Mesothelial cell of epicardium (in vitro differentiated cells): Measurements from ENCODE around the gene PYROXD2. TPM values are rescaled to one million over a fixed set of nuclear protein-coding genes. Genes with fewer than 3 reads are reported as not detected.

Source experiments
- DNase-seq, 2 experiments: peaks; one replicate each; pipeline ENCODE4 v3.0.0; 2021; ENCODE audit warnings: low spot score in 2 of 2; ENCODE audit not compliant: unreplicated experiment in 2 of 2
- H3K27ac Mint-ChIP-seq: 2 replicates; pipeline ENCODE4 v1.8.0; 2021; ENCODE audit warnings: mixed read lengths
- H3K27me3 Mint-ChIP-seq: 2 replicates; pipeline ENCODE4 v1.8.0; 2021; ENCODE audit warnings: low read depth, mixed read lengths
- H3K36me3 Mint-ChIP-seq: 2 replicates; pipeline ENCODE4 v1.8.0; 2021; ENCODE audit warnings: mixed read lengths
- H3K4me1 Mint-ChIP-seq: 2 replicates; pipeline ENCODE4 v1.8.0; 2021; ENCODE audit warnings: mixed read lengths
- H3K4me3 Mint-ChIP-seq: 2 replicates; pipeline ENCODE4 v1.8.0; 2021; ENCODE audit warnings: mild to moderate bottlenecking, moderate library complexity, mixed read lengths
- H3K9me3 Mint-ChIP-seq: 2 replicates; pipeline ENCODE4 v1.8.0; 2021; ENCODE audit warnings: mixed read lengths
- total RNA-seq: library from RNA; stranded (reverse); gene quantifications from 3 replicates; pipeline ENCODE4 v1.2.1, GENCODE V29; 2021
- TF ChIP-seq, protein P1 (sequence below): fragments of 200-600 bp; sonication (generic); IDR thresholded peaks from one replicate; pipeline ENCODE4 v1.5.0; 2021; ENCODE audit warnings: antibody characterized with exemption; ENCODE audit not compliant: unreplicated experiment

The PYROXD2 gene
- total RNA-seq, 1 donor from 2014 or later, result 31.9 TPM

DNA sequence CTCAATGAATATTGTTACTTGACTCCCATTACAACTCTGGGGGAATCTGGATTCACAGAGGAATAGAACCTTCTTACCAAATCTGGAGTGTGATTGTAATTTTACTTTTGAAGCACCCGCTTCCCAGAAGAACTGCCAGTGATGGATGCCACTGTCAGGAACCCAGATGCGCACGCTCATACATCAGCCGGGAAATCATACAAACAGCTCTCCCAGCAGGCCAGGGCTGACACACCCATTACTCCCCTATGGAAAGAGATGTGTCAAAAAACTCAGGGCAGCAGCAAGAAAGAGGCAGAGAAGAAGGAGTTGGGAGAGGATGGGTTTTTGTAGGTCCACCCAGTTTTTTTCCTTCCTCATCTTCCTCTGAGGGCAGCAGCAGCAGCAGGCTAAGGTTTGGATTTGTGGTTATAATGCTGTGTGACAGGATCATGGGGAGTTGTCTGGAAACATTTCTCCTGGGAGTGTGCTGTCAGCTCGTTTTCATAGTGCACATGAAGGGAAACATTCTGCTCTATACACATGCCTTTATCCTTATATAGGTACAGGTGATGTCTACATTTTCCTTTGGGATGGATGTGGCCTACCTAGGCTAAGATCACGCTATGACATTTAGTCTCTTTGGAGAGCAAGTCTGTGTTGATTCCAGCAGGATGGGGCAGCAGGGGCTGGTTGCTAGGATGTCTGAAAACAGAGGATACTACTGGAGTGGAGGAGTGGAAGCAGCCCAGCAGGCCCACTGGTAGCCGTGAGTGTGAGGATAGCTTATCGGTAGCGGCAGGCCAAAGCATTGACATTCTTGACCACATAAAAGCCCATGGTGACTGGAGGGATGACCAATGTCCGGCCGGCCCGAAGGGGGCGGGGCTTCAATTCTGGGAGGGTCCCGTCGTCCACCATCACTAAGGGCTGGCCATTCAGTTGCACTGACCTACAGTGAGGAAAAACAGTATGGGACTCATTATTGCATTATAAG is 44.1 kb upstream of the PYROXD2 start:
- no peak for DNase-seq
- Mint-ChIP-seq H3K9me3 (no peaks in the 10 kb centered on the region), H3K4me1 (peaks cover 27% of the 10 kb centered on the region), H3K4me3 (no peak overlapping the region), H3K27me3 (peaks cover 6% of the 10 kb centered on the region), H3K27ac (no peak overlapping the region), H3K36me3 (no peaks in the 10 kb centered on the region)
- TF ChIP-seq, protein P1, sequence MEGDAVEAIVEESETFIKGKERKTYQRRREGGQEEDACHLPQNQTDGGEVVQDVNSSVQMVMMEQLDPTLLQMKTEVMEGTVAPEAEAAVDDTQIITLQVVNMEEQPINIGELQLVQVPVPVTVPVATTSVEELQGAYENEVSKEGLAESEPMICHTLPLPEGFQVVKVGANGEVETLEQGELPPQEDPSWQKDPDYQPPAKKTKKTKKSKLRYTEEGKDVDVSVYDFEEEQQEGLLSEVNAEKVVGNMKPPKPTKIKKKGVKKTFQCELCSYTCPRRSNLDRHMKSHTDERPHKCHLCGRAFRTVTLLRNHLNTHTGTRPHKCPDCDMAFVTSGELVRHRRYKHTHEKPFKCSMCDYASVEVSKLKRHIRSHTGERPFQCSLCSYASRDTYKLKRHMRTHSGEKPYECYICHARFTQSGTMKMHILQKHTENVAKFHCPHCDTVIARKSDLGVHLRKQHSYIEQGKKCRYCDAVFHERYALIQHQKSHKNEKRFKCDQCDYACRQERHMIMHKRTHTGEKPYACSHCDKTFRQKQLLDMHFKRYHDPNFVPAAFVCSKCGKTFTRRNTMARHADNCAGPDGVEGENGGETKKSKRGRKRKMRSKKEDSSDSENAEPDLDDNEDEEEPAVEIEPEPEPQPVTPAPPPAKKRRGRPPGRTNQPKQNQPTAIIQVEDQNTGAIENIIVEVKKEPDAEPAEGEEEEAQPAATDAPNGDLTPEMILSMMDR, result no peak

GRCh38 chr10:98457721-98458120 is 42.7 kb upstream of the PYROXD2 start:
- Mint-ChIP-seq H3K4me3 (no peak overlapping the region), H3K9me3 (no peaks in the 10 kb centered on the region), H3K27me3 (peaks cover 6% of the 10 kb centered on the region), H3K27ac (no peak overlapping the region), H3K36me3 (no peaks in the 10 kb centered on the region), H3K4me1 (peaks cover 27% of the 10 kb centered on the region)
- TF ChIP-seq, protein P1, result no peak
- no peak for DNase-seq

GRCh38 chr10:98456686-98457482 is 41.9 kb upstream of the PYROXD2 start:
- H3K9me3 Mint-ChIP-seq, result no peaks in the 10 kb centered on the region
- TF ChIP-seq, protein P1, result no peak
- H3K27ac Mint-ChIP-seq, result no peak overlapping the region
- H3K36me3 Mint-ChIP-seq, result no peaks in the 10 kb centered on the region
- H3K4me1 Mint-ChIP-seq, result peaks cover 27% of the 10 kb centered on the region
- H3K4me3 Mint-ChIP-seq, result no peak overlapping the region
- DNase-seq, result no peak
- H3K27me3 Mint-ChIP-seq, result peaks cover 7% of the 10 kb centered on the region

DNA sequence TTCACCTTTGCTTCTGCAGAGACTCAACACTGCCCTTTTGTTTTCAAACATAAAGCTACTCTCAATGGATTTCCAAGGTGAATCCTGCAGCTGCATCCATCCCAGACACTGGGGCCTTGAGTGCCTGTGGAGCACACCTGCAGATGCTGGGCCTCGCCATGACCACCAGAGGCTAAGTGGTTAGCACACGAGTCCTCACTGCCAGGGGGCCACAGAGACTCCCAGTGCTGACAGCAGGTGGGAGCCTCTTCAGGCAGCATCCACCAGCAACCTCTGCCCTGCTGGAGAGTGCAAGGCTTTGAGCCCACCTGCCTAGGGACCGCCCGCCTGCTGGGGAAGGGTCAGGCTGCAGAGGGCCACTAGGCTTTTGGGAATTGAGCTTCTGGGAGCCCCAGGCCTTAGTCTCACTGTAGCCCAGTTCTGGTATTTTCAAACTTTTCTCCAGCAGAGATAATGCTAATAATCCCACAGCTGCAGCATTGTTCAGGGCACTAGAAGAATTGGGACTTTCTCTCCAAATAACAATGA is 41.1 kb upstream of the PYROXD2 start:
- DNase-seq, result no peak
- Mint-ChIP-seq H3K4me3 (no peak overlapping the region), H3K36me3 (no peaks in the 10 kb centered on the region), H3K27ac (no peak overlapping the region), H3K27me3 (peaks cover 9% of the 10 kb centered on the region), H3K9me3 (no peaks in the 10 kb centered on the region), H3K4me1 (peaks cover 25% of the 10 kb centered on the region)
- TF ChIP-seq, protein P1, result no peak

DNA sequence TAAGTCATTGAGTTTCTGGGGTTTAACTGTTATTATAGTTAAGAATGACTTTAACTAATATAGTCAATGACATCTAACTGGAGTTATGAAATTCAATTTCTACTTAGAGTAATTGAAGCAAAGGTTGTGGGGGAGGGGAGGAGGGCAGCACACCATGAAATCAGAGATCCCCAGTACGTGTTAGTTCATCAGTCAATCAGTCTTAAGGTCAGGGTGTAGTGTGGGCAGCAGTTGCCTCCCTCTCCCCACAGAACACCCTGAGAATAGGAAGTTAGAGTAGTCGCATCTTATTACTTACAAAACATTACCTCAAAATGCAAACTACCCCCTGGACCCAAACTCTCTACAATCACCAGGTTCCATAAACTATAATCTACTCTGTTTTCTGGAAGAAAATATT is 38.7 kb upstream of the PYROXD2 start:
- TF ChIP-seq, protein P1, result no peak
- Mint-ChIP-seq H3K36me3 (no peaks in the 10 kb centered on the region), H3K4me1 (peaks cover 15% of the 10 kb centered on the region), H3K27me3 (peaks cover 17% of the 10 kb centered on the region), H3K27ac (no peak overlapping the region), H3K4me3 (no peak overlapping the region), H3K9me3 (no peaks in the 10 kb centered on the region)
- DNase-seq, result no peak
